Measurements from ENCODE around the gene NDEL1.

Gene NDEL1

DNA sequence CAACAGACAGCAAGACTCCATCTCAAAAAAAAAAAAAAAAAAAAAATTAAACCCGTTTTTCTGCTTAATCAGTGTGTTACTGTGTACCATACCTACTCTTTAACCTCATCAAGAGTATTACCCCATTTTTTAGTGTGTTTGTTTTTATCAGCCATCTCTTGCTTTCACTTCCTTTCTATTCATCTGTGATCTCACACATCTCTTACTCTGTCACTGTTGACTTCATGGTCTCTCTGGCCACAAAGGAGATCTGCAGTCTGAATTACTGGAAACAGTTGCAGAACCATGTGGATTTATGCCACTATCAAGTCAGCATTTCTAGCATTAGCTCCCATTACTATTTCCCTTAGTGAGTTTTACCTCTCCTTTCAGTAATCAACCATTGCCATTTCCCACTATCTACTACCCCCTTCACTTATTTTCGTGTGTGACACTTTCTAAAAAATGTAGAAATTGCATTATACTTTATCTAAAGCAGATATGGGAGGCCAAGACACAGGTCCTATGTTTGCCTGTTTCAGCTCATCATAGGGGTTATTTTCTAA lies 20.1 kb downstream of the NDEL1 start:
- no peak for DNase-seq (ENCODE audit: low spot score)

DNA sequence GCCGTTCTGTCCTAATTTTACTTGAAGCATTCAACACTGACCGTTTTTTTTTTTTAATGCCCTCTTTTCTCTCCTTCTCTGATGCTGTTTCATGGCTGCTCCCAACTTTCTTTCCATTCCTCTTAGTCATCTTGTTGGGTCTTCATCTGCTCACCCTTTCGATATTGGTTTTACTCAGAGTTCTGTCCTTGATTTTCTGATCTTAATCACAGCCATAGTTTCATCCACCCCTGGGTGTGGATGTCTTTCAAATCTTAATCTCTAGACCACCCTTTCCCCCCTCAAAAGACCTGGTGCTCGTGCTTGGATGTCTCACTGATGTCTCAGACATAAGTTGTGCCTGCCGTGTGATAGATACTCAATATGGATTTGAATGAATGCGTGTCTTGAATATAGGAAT lies 22.4 kb downstream of the NDEL1 start:
- no peak for DNase-seq (ENCODE audit: low spot score)

DNA sequence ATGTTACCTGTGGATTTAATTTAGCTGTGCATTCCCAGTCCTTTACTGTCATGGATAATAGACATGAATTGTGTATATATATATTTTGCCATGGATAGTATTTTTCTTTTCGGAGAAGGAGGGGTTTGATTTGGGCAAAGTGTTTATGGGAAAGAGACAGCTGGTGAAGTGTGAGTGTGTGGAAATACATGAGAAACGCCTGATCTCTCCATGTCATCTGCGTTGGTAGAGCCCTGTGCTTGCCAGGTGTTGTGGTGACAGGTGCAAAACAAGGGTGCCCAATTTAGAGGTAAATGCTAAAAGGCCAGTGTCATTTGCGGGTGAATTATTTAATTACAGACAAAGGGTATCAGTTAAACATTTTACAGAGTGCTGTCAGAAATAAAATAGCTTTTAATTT lies 23.4 kb downstream of the NDEL1 start:
- DNase-seq (ENCODE audit: low spot score): no peak

DNA sequence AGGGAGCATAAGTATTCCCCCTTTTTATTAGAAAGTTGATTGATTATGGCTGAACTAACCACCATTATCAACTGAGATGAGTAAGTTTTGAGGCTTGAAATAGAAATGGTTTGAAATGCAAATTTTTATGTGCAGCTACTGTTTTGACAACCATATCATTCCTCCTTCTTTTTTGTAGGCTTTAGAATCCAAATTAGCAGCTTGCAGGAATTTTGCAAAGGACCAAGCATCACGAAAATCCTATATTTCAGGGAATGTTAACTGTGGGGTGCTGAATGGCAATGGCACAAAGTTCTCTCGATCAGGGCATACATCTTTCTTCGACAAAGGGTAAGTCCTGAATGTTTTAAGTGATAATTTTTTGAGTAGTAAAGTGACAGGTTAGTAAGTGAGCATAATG lies 24.1 kb downstream of the NDEL1 start:
- DNase-seq (ENCODE audit: low spot score): no peak

DNA sequence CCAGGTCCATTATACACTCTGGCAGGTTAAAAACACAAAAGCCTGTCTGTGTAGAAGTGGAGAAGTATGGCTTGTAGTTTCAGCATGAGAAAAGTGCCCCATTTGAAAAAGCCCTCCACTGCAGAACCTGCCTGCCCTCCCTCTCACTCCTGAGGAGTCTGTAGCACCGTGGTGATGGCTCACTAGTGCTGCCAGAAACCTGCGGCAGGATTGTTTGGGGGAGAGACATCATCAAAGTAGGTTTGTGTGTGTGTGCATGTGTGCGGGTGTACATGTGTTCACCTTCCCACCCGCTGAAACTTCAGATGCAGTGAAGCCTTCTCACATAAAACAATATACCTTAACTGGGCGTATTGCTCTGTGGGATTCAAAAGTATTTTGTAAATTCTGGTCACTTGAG lies 26.9 kb downstream of the NDEL1 start:
- DNase-seq (ENCODE audit: low spot score): no peak

DNA sequence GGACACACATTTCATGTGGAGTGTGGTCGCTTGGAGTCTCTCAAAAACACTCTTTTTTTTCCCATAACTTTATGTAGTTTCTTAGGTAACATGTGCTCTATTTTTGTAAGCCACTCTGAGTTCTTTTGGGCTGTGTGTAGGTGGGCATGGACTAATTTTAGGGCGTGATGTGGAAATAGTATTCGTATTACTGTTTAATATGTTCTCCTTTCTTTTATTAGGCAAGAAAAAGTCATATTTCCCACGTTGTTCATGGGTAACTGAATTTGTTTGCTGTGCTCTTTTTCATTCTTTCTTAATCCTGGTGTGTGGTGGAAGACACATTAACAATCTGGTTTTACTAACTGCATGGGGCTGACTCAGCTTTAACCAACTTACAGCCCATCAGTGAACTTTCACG lies 27.4 kb downstream of the NDEL1 start:
- DNase-seq (ENCODE audit: low spot score): no peak

DNA sequence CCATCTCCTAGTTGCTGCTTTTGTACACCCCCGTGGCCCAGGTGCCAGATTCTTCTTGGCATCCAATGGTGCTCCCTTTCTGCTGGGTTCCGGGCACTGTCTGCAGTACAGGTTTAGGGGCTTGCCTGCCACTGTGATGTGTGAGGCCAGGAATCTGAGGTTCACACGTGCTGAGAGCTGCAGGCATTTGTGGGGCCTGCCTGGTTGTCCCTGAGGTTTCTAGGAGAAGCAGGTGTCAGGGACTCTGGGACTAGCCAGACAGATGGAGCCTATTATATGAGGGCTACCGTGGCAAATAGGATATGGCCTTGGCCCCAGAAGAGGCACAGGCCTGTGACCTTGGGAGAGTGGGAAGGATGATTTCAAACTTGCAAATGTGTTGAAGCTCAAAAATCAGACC lies 29.3 kb downstream of the NDEL1 start:
- DNase-seq (ENCODE audit: low spot score): no peak

DNA sequence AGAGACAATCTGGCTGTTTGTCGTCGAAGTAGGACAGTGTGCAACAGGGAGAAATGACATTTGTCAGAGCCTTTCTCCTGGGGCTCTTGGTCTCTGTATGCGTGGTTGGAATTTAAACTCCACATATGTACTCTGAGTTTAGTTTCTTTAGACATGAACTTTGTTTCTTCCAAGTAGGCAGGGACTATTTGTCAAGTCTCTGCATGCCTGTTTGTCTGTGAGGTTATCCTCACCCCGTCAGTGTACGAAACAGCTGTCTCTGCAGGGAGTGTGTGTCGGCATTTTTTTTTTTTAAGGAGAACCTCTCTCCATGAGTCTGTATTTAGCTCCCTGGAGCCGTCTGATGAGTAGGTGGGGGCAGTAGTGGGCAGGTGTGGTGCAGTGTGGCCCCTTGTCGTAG lies 29.7 kb downstream of the NDEL1 start:
- DNase-seq (ENCODE audit: low spot score): no peak

DNA sequence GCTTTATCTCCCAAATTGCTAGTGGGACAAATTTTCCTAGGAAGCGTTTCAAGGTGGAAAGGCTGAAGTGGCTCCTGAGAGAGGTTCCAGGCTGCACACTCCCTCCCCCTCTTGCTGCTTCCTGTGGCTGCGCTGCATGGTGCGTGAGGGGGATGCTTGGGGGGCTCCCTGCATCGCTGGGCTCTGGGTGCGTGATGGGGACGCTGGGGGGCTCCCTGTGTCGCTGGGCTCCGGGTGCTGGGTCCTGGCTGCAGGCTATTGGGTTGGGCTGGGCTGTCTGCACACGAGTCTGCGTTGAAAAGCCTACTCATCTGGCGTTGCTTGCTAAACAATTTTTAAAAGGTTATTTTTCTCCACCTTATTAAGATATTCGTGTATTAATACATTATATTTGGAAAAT lies 30.1 kb downstream of the NDEL1 start:
- DNase-seq (ENCODE audit: low spot score): no peak

DNA sequence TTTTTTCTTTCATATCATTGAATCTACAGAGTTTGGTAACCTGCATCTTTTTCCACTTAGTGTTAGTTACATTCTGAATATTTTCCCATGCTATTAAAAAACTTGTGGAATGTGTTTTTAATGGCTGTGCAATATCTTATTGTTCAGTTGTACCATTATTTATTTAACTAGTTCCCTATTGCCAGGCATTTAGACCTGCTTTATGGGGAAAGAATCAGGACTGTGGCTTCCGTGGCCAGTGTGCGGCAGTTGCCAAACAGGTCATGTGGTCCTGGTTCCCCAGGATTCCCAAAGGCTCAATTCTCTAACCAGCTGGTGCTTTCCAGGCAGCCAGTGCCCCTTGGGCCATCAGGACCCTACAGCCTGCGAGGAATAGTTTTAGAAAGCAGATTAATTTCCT lies 30.8 kb downstream of the NDEL1 start:
- DNase-seq (ENCODE audit: low spot score): no peak

DNA sequence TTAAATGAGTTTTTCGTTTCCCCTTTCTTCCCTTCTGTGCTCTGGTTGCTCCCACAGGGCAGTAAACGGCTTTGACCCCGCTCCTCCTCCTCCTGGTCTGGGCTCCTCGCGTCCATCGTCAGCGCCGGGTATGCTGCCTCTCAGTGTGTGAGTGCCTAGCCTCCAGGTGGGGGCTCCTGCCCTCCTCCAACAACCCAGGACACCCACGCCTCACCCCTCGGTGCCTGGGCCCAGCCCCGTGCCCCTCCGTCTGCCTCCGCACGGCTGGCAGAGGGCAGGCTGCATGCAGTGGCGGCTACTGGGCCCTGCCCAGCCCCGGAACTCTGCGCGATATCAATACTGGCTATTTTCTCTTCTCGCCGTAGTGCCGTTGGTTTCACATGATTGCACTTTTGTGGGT lies 31.2 kb downstream of the NDEL1 start:
- no peak for DNase-seq (ENCODE audit: low spot score)

DNA sequence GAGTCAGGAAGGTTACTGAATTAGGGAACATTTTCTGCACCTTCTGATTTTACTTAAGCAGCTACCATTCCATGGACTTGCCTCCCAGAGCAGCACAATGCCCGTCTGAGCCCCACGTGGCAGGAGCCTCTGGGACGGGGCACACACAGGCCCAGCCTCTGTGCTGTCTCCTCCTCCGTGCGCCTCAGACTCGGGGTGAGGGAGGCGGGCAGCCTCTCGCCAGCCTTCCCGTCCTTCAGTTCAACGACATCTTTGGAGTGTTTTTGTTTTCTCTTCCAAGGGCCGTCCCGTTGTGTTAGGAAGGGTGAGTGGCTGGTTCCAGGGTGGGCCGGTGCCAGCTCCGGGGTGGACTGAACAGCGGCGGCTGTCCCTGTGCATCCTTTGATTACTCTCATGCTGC lies 31.8 kb downstream of the NDEL1 start:
- DNase-seq (ENCODE audit: low spot score): no peak

DNA sequence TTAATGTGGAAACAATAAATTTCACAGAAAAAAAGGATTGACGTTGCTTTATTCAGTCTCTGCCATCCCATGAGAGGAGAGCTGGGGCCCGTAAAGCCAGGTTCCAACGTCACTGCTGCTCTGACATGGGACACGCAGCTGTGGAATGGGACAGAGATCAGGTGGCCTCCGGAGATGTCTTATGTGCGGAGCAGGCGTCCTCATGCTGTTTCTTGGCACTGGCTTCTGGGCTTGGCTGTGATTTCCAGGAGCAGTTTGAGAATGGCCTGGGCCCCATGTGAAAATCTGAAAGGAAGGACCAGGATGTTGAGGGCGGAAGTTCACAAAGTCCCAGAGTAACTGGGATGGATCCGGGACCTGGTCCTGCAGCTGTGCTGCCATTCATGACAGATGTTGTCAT lies 32.4 kb downstream of the NDEL1 start:
- no peak for DNase-seq (ENCODE audit: low spot score)

DNA sequence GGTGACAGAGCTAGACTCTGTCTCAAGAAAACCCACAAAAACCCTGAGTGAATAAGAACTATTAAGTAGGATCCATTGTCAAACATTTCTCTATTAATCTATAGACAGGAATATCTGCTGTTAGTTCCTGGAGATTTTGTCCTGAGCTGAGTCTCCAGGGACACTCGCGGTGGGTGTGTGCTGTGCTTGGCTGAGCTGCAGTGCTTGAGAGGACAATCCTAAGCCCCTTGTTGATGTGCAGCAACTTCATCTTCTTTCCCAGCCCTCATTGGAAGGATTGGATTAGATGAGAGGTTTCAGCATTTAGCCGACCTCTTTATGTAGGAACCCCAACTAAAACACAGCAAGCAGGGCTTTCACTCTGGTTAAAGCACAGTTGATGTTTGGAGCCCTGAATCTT lies 33.3 kb downstream of the NDEL1 start:
- DNase-seq (ENCODE audit: low spot score): no peak

DNA sequence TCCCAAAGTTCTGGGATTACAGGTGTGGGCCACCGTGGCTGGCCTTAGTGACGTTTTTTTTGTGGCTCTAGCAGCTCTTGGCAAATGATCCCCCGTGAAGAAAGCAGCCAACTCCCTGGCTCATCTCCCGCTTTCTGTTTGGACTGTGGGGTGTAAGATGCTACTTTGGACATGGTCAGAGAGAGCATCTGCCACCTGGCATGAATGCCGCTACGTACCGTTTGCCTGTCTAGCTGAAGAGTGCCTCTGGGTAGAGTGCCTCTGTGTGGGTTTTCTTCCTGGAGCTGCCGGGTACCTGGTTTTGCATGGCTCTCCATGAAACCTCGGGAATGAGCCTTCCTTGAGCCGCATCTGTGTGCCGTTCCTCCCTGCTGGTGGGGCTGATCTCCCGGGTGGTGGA lies 34.3 kb downstream of the NDEL1 start:
- DNase-seq (ENCODE audit: low spot score): no peak

DNA sequence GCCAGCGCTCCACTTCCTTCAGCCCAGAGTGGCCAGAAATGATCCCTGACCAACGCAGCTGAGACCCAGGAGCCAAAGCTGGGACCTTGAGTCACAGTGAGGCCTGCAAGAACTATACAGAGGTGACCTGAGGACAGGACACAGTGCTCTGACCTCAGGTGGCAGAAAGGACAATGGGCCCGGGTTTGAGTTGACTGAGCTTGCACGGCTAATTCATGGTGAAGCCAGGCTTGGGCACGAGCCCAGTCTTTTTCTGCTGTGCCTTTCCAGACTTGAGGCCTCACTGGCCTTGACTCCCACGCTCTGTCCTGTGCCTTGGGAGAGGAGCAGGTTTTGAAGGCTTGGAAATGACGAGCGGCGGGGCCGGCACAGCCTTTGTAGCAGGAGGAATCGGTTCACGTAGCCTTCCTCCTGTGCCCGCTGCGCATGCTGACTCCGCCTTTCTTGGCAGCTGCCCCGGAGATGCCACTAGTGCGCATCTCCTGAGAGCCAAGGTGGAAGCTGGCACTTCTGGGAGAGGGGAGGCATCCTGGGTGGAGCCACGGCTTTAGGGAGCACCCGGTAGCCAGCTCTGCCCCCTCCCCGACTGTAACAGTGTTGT lies 34.9 kb downstream of the NDEL1 start:
- DNase-seq (ENCODE audit: low spot score): no peak

DNA sequence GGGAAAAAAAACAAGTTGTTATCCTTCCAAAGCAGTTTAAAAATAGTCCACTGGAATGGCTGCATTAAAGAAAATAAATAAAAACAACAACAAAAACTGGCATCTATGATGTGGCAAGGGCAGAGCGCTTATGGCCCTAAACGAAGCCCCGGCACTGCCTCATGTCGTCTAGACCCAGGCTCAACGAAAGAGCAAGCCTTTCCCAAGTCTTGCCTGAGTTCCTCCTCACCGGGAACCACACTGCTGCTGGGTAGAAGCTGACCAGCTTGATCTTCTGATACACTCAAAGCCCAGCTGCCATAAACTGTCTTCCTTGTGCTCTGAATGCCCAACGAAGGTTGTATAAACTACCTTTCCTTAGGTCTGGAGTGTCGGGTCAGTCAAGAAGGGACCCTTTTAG lies 37.0 kb downstream of the NDEL1 start:
- no peak for DNase-seq (ENCODE audit: low spot score)

DNA sequence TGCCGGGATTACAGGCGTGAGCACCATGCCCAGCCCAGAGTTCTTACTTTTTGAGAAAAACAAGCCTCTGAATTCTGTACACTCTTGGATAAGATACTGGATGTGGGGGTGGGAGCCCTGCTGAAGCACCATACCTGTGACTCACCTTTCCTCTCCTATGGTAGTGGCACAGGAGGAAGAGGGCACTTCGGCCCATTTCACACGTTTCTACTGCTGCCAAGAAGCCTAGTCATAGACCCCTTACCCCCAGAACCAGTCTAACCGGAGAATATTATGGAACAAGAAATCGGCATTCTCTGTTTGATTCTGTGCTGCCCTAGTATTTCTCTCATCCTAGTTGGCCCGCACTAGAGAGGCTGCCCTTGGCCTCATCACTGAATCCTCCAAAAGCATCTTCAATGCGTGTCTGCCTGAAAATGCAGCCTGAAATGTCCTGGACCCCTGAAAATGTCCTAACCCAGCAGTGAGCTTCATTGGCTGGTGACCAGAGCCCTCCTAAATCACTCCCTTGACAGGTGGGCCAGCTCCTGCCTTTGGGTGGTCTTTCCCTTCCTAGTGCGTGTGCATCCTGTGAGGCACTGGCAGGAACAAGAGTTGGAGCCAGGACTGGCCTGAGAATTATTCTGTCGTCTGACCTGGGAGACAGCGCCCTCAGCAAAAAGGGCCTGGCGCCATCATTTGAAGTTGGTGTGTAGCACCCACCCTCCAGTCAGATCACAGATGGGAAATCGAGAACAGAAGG lies 37.9 kb downstream of the NDEL1 start:
- DNase-seq (ENCODE audit: low spot score): no peak

DNA sequence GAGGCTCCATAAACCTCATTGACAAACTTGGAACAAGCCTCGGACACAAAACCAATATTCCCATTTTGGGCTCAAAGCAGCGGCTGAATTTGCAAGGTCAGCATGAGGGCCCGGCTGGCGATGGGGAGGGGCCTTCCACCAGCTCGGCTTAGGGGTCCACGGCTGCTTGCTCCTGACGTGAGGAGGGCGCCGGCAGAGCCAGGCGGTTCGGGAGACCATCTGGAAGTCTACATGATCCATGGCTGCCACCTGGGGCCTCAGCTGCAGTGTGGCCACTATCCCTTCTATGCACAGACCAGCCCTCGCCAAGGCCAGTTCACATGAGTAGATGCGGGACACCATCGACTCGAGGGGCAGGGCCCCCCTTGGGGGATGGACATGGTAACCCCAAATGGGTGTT lies 39.1 kb downstream of the NDEL1 start:
- no peak for DNase-seq (ENCODE audit: low spot score)

DNA sequence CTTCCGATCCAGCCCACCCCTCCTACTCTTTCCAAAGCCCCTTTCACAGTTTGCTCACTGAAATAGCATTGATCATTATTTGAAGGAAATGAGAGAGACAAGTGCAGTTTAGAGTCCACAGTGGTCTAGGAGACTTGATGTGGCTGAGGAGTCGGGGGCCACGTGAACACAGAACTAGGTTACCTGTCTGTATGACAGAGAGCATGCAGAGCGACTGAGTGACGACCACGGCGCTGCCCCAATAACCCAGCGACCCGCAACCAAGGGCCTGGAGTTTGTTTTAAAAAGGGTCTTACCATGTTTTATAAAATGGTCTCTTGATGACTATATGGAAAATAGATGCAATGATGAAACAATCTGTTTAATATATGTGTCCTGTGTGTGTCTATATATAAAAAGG lies 39.5 kb downstream of the NDEL1 start:
- no peak for DNase-seq (ENCODE audit: low spot score)

DNA sequence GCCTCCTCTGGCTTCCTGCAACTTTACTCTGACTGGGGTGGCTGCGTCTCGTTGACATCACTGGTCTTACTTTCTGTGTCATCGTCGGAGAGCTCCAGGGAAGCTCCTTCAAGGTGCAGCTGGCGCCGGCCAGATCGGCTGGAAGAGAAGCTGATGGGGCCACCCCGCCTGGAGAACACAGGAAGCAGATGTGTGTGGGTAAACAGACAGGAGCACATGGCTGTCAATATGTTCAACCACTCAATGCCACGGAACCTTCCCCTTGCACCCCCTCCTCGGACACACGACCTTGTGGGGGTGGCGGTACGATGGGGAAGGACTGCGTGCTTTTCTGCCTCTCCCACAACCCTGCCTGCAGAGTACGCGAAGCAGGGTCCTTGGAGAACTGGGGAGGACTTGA lies 40.1 kb downstream of the NDEL1 start:
- no peak for DNase-seq (ENCODE audit: low spot score)

DNA sequence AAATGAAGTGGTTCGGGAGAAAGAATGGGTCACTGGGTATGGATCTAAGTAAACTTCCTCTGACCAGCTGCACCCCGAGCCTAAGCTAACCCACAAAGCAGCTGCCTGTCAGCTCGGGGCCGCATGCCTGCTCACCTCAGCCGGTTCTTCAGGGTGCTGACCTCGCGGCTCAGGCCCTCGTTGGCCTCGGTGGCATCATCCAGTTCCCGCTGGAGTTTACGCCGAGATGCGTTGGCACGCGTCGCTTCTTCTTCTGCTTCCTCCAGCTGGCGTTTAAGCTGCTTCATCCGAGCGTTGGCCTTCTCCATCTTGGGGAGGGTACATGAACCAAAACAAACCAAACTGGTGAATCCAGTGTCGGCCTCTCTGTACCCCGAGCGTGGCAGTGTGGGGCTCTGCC lies 41.1 kb downstream of the NDEL1 start:
- no peak for DNase-seq (ENCODE audit: low spot score)

DNA sequence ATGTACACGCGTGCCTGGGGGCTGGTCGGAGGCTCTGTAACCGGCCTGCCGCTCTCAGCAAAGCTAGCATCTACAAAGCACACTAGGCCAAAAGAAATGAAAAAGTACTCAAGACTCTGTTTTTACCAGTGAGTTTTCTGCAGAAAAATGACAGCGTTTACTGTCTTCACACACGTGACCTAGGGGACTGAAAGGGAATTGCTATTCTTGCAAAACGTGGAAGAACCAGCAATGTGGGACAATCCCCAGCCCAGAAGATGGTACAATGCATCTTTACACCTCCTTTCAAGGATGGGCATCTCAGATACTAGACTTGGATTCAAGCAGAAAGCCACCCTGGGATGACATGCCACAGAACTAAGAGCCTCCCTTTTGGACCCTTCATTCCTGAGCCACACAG lies 41.5 kb downstream of the NDEL1 start:
- no peak for DNase-seq (ENCODE audit: low spot score)
